HepG2 (cell line): ENCODE data around the gene RFC2. TPM values are rescaled to one million over a fixed set of nuclear protein-coding genes. Genes with fewer than 3 reads are reported as not detected.

ENCODE experiments used
- ETV5 ChIP-seq: IDR thresholded peaks from 2 replicates; pipeline ENCODE4 v1.6.1; 2018; ENCODE audit warnings: missing biosample characterization, missing genetic modification reagents, inconsistent platforms, borderline replicate concordance
- FIP1L1 ChIP-seq: fragments of 200-400 bp; formaldehyde crosslinking; IDR thresholded peaks from 2 replicates; pipeline ENCODE4 v1.6.1; 2018; ENCODE audit warnings: low read depth, mild to moderate bottlenecking, low read length, moderate library complexity, borderline replicate concordance; ENCODE audit not compliant: insufficient read depth
- GATAD2A ChIP-seq: IDR thresholded peaks from 2 replicates; pipeline ENCODE4 v1.6.1; 2016
- KMT2B ChIP-seq: IDR thresholded peaks from 2 replicates; pipeline ENCODE4 v1.6.1; 2016; ENCODE audit warnings: missing genetic modification reagents, missing compliant biosample characterization
- NCOA1 ChIP-seq: sonication (generic); formaldehyde crosslinking; IDR thresholded peaks from 2 replicates; pipeline ENCODE4 v1.9.0; 2021; ENCODE audit warnings: missing genetic modification reagents
- PCBP1 ChIP-seq: fragments of 200-400 bp; formaldehyde crosslinking; IDR thresholded peaks from 2 replicates; pipeline ENCODE4 v1.6.1; 2017; ENCODE audit warnings: mild to moderate bottlenecking, low read depth, low read length, borderline replicate concordance
- PHF20 ChIP-seq: sonication (generic); formaldehyde crosslinking; IDR thresholded peaks from 2 replicates; pipeline ENCODE4 v1.5.0; 2020; ENCODE audit warnings: mild to moderate bottlenecking, missing genetic modification reagents
- POLR2AphosphoS5 ChIP-seq: IDR thresholded peaks from 2 replicates; pipeline ENCODE4 v1.6.1; 2012; ENCODE audit warnings: low read depth, low read length
- PPARG ChIP-seq: conservative IDR thresholded peaks from 2 replicates; pipeline ENCODE4 v1.6.1; 2016; ENCODE audit warnings: missing biosample characterization, missing genetic modification reagents
- STAT5B ChIP-seq: sonication (generic); formaldehyde crosslinking; IDR thresholded peaks from 2 replicates; pipeline ENCODE4 v1.4.0; 2020; ENCODE audit warnings: missing genetic modification reagents
- STAT6 ChIP-seq: sonication (generic); formaldehyde crosslinking; IDR thresholded peaks from 2 replicates; pipeline ENCODE4 v1.4.0; 2020; ENCODE audit warnings: missing genetic modification reagents, mild to moderate bottlenecking, borderline replicate concordance
- SYNCRIP ChIP-seq: fragments of 200-400 bp; formaldehyde crosslinking; IDR thresholded peaks from 2 replicates; pipeline ENCODE4 v1.6.1; 2018; ENCODE audit warnings: mild to moderate bottlenecking, low read depth, low read length; ENCODE audit not compliant: insufficient read depth
- ZBTB49 ChIP-seq: sonication (generic); formaldehyde crosslinking; IDR thresholded peaks from 2 replicates; pipeline ENCODE4 v1.4.0; 2020; ENCODE audit warnings: missing genetic modification reagents, borderline replicate concordance
- ZFAT ChIP-seq: sonication (generic); formaldehyde crosslinking; conservative IDR thresholded peaks from 2 replicates; pipeline ENCODE4 v1.8.1; 2023; ENCODE audit warnings: missing genetic modification reagents, inconsistent platforms
- ZNF225 ChIP-seq: sonication (generic); formaldehyde crosslinking; IDR thresholded peaks from 2 replicates; pipeline ENCODE4 v1.4.0; 2020; ENCODE audit warnings: mild to moderate bottlenecking, missing genetic modification reagents
- ZNF251 ChIP-seq: sonication (generic); formaldehyde crosslinking; IDR thresholded peaks from 2 replicates; pipeline ENCODE4 v1.9.0; 2021; ENCODE audit warnings: mild to moderate bottlenecking, missing genetic modification reagents
- ZNF281 ChIP-seq: sonication (generic); formaldehyde crosslinking; IDR thresholded peaks from 2 replicates; pipeline ENCODE4 v1.4.0; 2020; ENCODE audit warnings: missing genetic modification reagents, borderline replicate concordance
- ZNF496 ChIP-seq: sonication (generic); formaldehyde crosslinking; IDR thresholded peaks from 2 replicates; pipeline ENCODE4 v1.8.1; 2023; ENCODE audit warnings: mild to moderate bottlenecking, moderate library complexity, missing genetic modification reagents; ENCODE audit not compliant: insufficient replicate concordance
- ZNF678 ChIP-seq: sonication (generic); formaldehyde crosslinking; IDR thresholded peaks from 2 replicates; pipeline ENCODE4 v1.4.0; 2020; ENCODE audit warnings: mild to moderate bottlenecking, missing genetic modification reagents
- ZNF782 ChIP-seq: sonication (generic); formaldehyde crosslinking; IDR thresholded peaks from 2 replicates; pipeline ENCODE4 v1.4.0; 2020; ENCODE audit warnings: missing genetic modification reagents, mild to moderate bottlenecking, borderline replicate concordance
- polyA plus RNA-seq, 8 experiments: library from polyadenylated mRNA; depleted of rRNA in 3 of 8; stranded (reverse) in 7 of 8; unstranded in 1 of 8; fragments of >200 nt; fragmentation: Illumina TruSeq in 4 of 8; extraction: Trizol in 4 of 8; gene quantifications; 2 replicates each; pipeline versions ENCODE4 v1.2.1 to v1.2.3, GENCODE V29; 2011 to 2016; ENCODE audit warnings: low read depth in 4 of 8, missing spikeins in 1 of 8, mixed read lengths in 1 of 8; ENCODE audit not compliant: insufficient read depth in 1 of 8
- total RNA-seq, 5 experiments: library from RNA; depleted of rRNA; stranded (reverse); fragments of >200 nt; fragmentation: Illumina TruSeq; extraction: Trizol; gene quantifications; 2 replicates each; pipeline ENCODE4 v1.2.3, GENCODE V29; 2016; ENCODE audit warnings: low read depth in 1 of 5

Gene RFC2
- total and polyA plus RNA-seq, 2 of the 13 experiments (the other 11 are each of a cell fraction or from before 2014, with no cell fraction given): 14.6 to 43.5 TPM

- TF ChIP-seq ZNF251 (CRISPR knock-in tag) (no peak), ZNF225 (no peak), NCOA1 (CRISPR knock-in tag) (0 out of 2 replicates have a peak, but pooled peaks have one; percentile 34), FIP1L1 (no peak), PPARG (CRISPR knock-in tag) (peak; percentile 76), ZFAT (CRISPR knock-in tag) (no peak), ZNF496 (CRISPR knock-in tag) (no peak), KMT2B (peak; percentile 95), PCBP1 (no peak), SYNCRIP (no peak), STAT6 (CRISPR knock-in tag) (peak; percentile 77; the same call in 1 of the 2 replicates), POLR2AphosphoS5 (peak; percentile 70), PHF20 (CRISPR knock-in tag) (peak; percentile 91), ETV5 (CRISPR knock-in tag) (peak; percentile 87), STAT5B (no peak; the same call in 1 of the 2 replicates), GATAD2A (CRISPR knock-in tag) (peak; percentile 63), ZBTB49 (CRISPR knock-in tag) (peak; percentile 22; the same call in 1 of the 2 replicates), ZNF678 (CRISPR knock-in tag) (no peak), ZNF782 (CRISPR knock-in tag) (0 out of 2 replicates have a peak, but pooled peaks have one; percentile 51), ZNF281 (no peak)
Measured at GRCh38 chr7:74254129-74254857, at the start of gene RFC2 (continued).
